Endothelial cell of umbilical vein (primary cell): ENCODE data around the gene CDK10. TPM values are rescaled to one million over a fixed set of nuclear protein-coding genes. Genes with fewer than 3 reads are reported as not detected.

Experiments used
- BruUV-seq: library from RNA; stranded (reverse); fragments of 400-500 nt; replicated peaks from 2 replicates; lab custom pipeline; 2021; lab: Mats Ljungman, UMichigan
- CTCF ChIA-PET: fragments of 300-600, 350-600 bp; sonication (Branson Sonifier 250); formaldehyde crosslinking; loops from one replicate; lab custom pipeline; 2021; ENCODE audit warnings: antibody characterized with exemption, inconsistent platforms; lab: Charles Lee
- POLR2A ChIA-PET: fragments of 300-600, 350-600 bp; sonication (Branson Sonifier 250); formaldehyde crosslinking; loops from one replicate; lab custom pipeline; 2021; ENCODE audit warnings: antibody characterized with exemption, inconsistent platforms; lab: Charles Lee
- DNase-seq: peaks from one replicate; pipeline ENCODE4 v3.0.0-alpha.2; 2011; ENCODE audit warnings: low read depth, low spot score
- FAIRE-seq: peaks from 2 replicates; lab custom pipeline; 2011; peaks lifted over from hg19 to GRCh38; lab: Jason Lieb, UNC
- H2AFZ ChIP-seq: 2 replicates; pipeline ENCODE4 v1.6.0; 2012; ENCODE audit warnings: low read depth, low read length, control low read depth, inconsistent platforms
- H3K27ac ChIP-seq: 2 replicates; pipeline ENCODE4 v1.5.1; 2011; ENCODE audit warnings: low read depth, mild to moderate bottlenecking, control low read depth, low read length, moderate library complexity; ENCODE audit not compliant: insufficient read depth
- H3K27me3 ChIP-seq, 2 experiments: 2 replicates each; pipeline versions ENCODE4 v1.6.0 to v1.6.1; 2011; ENCODE audit warnings: low read length in 2 of 2, mixed read lengths in 1 of 2; ENCODE audit not compliant: control insufficient read depth in 2 of 2, insufficient read depth in 2 of 2
- H3K36me3 ChIP-seq, 2 experiments: 2 replicates in 1 of 2; 3 replicates in 1 of 2; pipeline ENCODE4 v1.5.1; 2011; ENCODE audit warnings: low read length in 2 of 2, mild to moderate bottlenecking in 1 of 2, moderate library complexity in 1 of 2; ENCODE audit not compliant: control insufficient read depth in 2 of 2, insufficient read depth in 2 of 2; ENCODE audit errors: extremely low read depth in 1 of 2
- H3K4me1 ChIP-seq: 3 replicates; pipeline ENCODE4 v1.5.1; 2011; ENCODE audit warnings: mild to moderate bottlenecking, low read length; ENCODE audit not compliant: control insufficient read depth, insufficient read depth; ENCODE audit errors: extremely low read depth
- H3K4me2 ChIP-seq: 2 replicates; pipeline ENCODE4 v1.6.1; 2011; ENCODE audit warnings: low read length, control low read depth, mixed read lengths; ENCODE audit not compliant: insufficient read depth
- H3K4me3 ChIP-seq, 3 experiments: fragments of 200-600 bp in 1 of 3; sonication (generic), shearing (Covaris generic) in 1 of 3; replicated peaks in 1 of 3; 2 replicates each; pipeline ENCODE4 v1.5.1; 2011 to 2016; ENCODE audit warnings: control low read depth in 3 of 3, low read length in 3 of 3, mild to moderate bottlenecking in 2 of 3, inconsistent platforms in 1 of 3, low read depth in 1 of 3, moderate library complexity in 1 of 3; ENCODE audit not compliant: insufficient read depth in 1 of 3
- H3K79me2 ChIP-seq: 2 replicates; pipeline ENCODE4 v1.6.0; 2012; ENCODE audit warnings: low read length, inconsistent platforms; ENCODE audit not compliant: control insufficient read depth, insufficient read depth
- H3K9ac ChIP-seq: replicated peaks from 2 replicates; pipeline ENCODE3; 2011; ENCODE audit warnings: low read length, control low read depth; ENCODE audit not compliant: insufficient read depth; ENCODE audit errors: extremely low read depth
- H3K9me1 ChIP-seq: replicated peaks from 3 replicates; pipeline ENCODE4 v1.6.0; 2011; ENCODE audit warnings: mild to moderate bottlenecking, low read length; ENCODE audit not compliant: control insufficient read depth, insufficient read depth; ENCODE audit errors: extremely low read depth
- H3K9me3 ChIP-seq: replicated peaks from 2 replicates; pipeline ENCODE4 v1.5.1; 2012; ENCODE audit warnings: low read length, inconsistent platforms; ENCODE audit not compliant: control insufficient read depth, insufficient read depth
- H4K20me1 ChIP-seq: replicated peaks from 2 replicates; pipeline ENCODE3; 2011; ENCODE audit warnings: mild to moderate bottlenecking, low read length; ENCODE audit not compliant: control insufficient read depth, insufficient read depth; ENCODE audit errors: extremely low read depth
- EZH2 ChIP-seq: IDR thresholded peaks from 2 replicates; pipeline ENCODE4 v1.6.1; 2012; ENCODE audit warnings: borderline replicate concordance, low read depth, mild to moderate bottlenecking, moderate library complexity, low read length, inconsistent platforms; ENCODE audit not compliant: severe bottlenecking
- FOS ChIP-seq: IDR thresholded peaks from 2 replicates; pipeline ENCODE4 v1.6.1; 2011; ENCODE audit warnings: mild to moderate bottlenecking, low read length, moderate library complexity, borderline replicate concordance; ENCODE audit not compliant: insufficient read depth
- GATA2 ChIP-seq: IDR thresholded peaks from 2 replicates; pipeline ENCODE4 v1.7.0; 2011; ENCODE audit warnings: low read depth, mild to moderate bottlenecking, moderate library complexity, mixed read lengths, low read length; ENCODE audit not compliant: insufficient read length, insufficient read depth
- JUN ChIP-seq: IDR thresholded peaks from 2 replicates; pipeline ENCODE4 v1.6.1; 2011; ENCODE audit warnings: borderline replicate concordance, low read depth; ENCODE audit not compliant: insufficient read length, insufficient read depth
- MYC ChIP-seq: IDR thresholded peaks from one replicate; pipeline ENCODE4 v1.6.1; 2011; ENCODE audit warnings: mild to moderate bottlenecking, low read depth, low read length
- POLR2A ChIP-seq: IDR thresholded peaks from 2 replicates; pipeline ENCODE4 v1.6.1; 2012; ENCODE audit warnings: low read depth, mild to moderate bottlenecking, control low read depth, low read length
- POLR2AphosphoS5 ChIP-seq: IDR thresholded peaks from 2 replicates; pipeline ENCODE4 v1.6.1; 2012; ENCODE audit warnings: low read depth, mild to moderate bottlenecking, control low read depth, low read length, moderate library complexity; ENCODE audit not compliant: insufficient read depth
- dilution Hi-C: fragments of 300-500 bp; cut with MboI; formaldehyde crosslinking; loops from one replicate; pipeline ENCODE4 v1.15.0; 2019; ENCODE audit warnings: low sequenced_read_pairs; ENCODE audit not compliant: extremely low pct_ligation_motif_present
- intact Hi-C: fragments of 100-400 bp; cut with micrococcal nuclease; formaldehyde crosslinking; loops from one replicate; pipeline ENCODE4 v1.10.0; 2022
- polyA plus RNA-seq, 4 experiments: library from polyadenylated mRNA; depleted of rRNA in 3 of 4; stranded (reverse) in 3 of 4; unstranded in 1 of 4; fragments of >200 nt; gene quantifications; 2 replicates each; pipeline versions ENCODE4 v1.2.1 to v1.2.3, GENCODE V29; 2011 to 2012; ENCODE audit warnings: missing spikeins in 1 of 4
- total RNA-seq: library from RNA; stranded (reverse); gene quantifications from 2 replicates; pipeline ENCODE4 v1.2.3, GENCODE V29; 2021
- TF ChIP-seq, protein P1 (sequence below), 2 donors: IDR thresholded peaks; 1 replicate in 1 of 2; 2 replicates in 1 of 2; pipeline ENCODE4 v1.5.1; 2011; ENCODE audit warnings: low read length in 2 of 2, mild to moderate bottlenecking in 2 of 2, moderate library complexity in 2 of 2, control low read depth in 1 of 2, inconsistent platforms in 1 of 2, low read depth in 1 of 2; ENCODE audit not compliant: insufficient read depth in 1 of 2; ENCODE audit errors: extremely low read depth in 1 of 2
- TF ChIP-seq, protein P2 (sequence below): IDR thresholded peaks from 2 replicates; pipeline ENCODE4 v1.6.1; 2011; ENCODE audit not compliant: insufficient read depth, insufficient read length

The CDK10 gene
- total and polyA plus RNA-seq, 2 donors (not counting 3 experiments of a cell fraction or from before 2014, with no cell fraction given), result 74.5 to 99.9 TPM

DNA sequence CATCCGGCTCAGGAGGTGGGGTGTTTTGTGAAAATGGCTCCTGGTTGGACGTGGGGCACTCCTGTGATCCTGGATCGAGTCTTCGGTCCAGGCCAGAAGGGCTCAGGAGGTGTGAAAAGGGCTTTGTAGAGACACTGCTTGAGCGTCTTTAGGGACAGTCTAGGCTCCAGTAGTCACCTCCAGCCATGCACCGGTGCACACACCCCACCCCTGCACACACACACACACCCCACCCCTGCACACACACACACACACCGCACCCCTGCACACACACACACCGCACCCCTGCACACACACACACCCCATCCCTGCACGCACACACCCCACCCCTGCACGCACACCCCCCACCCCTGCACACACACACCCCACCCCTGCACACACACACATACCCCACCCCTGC, 48.0 kb upstream of the CDK10 start:
- dilution Hi-C loops (no loop called here), intact Hi-C loops (no loop called here)
- H2AFZ ChIP-seq, result no peak overlapping the region
- H3K27me3 ChIP-seq, result peaks cover 0 to 3% of the 10 kb centered on the region in 2 experiments
- H3K79me2 ChIP-seq, result no peaks in the 10 kb centered on the region
- H3K27ac ChIP-seq, result no peak overlapping the region
- no peaks in the 10 kb centered on the region for H3K9me3 ChIP-seq
- H3K4me1 ChIP-seq, result no peaks in the 10 kb centered on the region
- no peaks in the 10 kb centered on the region for H3K36me3 ChIP-seq
- FAIRE-seq, result no peak
- no peak overlapping the region for H3K4me3 ChIP-seq
- no peak overlapping the region for H3K9ac ChIP-seq
- no peaks in the 10 kb centered on the region for H3K9me1 ChIP-seq
- no peak for DNase-seq
- H3K4me2 ChIP-seq, result no peak overlapping the region
- no TSS peak for BruUV-seq
- no peaks in the 10 kb centered on the region for H4K20me1 ChIP-seq
- POLR2A ChIA-PET, result no interaction called here
- CTCF ChIA-PET, result no interaction called here
- TF ChIP-seq, protein P1, sequence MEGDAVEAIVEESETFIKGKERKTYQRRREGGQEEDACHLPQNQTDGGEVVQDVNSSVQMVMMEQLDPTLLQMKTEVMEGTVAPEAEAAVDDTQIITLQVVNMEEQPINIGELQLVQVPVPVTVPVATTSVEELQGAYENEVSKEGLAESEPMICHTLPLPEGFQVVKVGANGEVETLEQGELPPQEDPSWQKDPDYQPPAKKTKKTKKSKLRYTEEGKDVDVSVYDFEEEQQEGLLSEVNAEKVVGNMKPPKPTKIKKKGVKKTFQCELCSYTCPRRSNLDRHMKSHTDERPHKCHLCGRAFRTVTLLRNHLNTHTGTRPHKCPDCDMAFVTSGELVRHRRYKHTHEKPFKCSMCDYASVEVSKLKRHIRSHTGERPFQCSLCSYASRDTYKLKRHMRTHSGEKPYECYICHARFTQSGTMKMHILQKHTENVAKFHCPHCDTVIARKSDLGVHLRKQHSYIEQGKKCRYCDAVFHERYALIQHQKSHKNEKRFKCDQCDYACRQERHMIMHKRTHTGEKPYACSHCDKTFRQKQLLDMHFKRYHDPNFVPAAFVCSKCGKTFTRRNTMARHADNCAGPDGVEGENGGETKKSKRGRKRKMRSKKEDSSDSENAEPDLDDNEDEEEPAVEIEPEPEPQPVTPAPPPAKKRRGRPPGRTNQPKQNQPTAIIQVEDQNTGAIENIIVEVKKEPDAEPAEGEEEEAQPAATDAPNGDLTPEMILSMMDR (IDR thresholded peaks at IDR 0.05; ENCODE audit: extremely low read depth in 1 of 2, insufficient read depth in 1 of 2, low read depth in 1 of 2, low read length in 2 of 2), result no peak
- TF ChIP-seq POLR2AphosphoS5 (no peak), GATA2 (no peak), POLR2A (no peak), JUN (no peak)

DNA sequence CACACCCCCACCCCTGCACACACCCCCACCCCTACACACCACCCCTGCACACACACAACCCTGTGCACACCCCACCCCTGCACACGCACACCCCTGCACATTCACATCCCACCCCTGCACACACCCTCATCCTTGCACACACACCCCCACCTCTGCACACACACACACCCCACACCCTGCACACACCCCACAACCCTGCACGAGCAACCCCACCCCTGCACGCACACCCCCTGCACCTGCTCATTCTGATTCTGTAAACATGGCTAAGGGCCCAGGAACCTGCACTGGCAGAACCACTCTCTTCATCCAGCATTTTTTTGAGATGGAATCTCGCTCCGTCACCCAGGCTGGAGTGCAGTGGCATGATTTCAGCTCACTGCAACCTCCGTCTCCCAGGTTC, 47.1 kb upstream of the CDK10 start:
- dilution Hi-C loops, result no loop called here
- Histone ChIP-seq H4K20me1 (no peaks in the 10 kb centered on the region), H2AFZ (no peak overlapping the region), H3K27ac (no peak overlapping the region), H3K36me3 (no peaks in the 10 kb centered on the region), H3K9me1 (no peaks in the 10 kb centered on the region), H3K4me3 (no peak overlapping the region), H3K9ac (no peak overlapping the region), H3K9me3 (no peaks in the 10 kb centered on the region), H3K27me3 (no peaks in the 10 kb centered on the region), H3K4me1 (no peaks in the 10 kb centered on the region), H3K4me2 (no peak overlapping the region), H3K79me2 (no peaks in the 10 kb centered on the region)
- DNase-seq (no peak), FAIRE-seq (no peak)
- intact Hi-C loops, result no loop called here
- ChIA-PET POLR2A (no interaction called here), CTCF (interaction anchor here (4.8 kb wide), 1 partner anchor 24 kb away, joined by 28 read pairs; no protein-coding TSS in a partner anchor)
- TF ChIP-seq MYC (no peak), GATA2 (no peak), POLR2AphosphoS5 (no peak), JUN (no peak), POLR2A (no peak), FOS (no peak), EZH2 (no peak)
- TF ChIP-seq, protein P1 (IDR thresholded peaks at IDR 0.05; ENCODE audit: extremely low read depth in 1 of 2, insufficient read depth in 1 of 2, low read depth in 1 of 2, low read length in 2 of 2), result no peak
- TF ChIP-seq, protein P2, sequence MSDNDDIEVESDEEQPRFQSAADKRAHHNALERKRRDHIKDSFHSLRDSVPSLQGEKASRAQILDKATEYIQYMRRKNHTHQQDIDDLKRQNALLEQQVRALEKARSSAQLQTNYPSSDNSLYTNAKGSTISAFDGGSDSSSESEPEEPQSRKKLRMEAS, result no peak
- BruUV-seq, result no TSS peak
